ENCODE results near the gene LINC01488. TPM values are rescaled to one million over a fixed set of nuclear protein-coding genes. Genes with fewer than 3 reads are reported as not detected.

Gene LINC01488
- total and polyA plus RNA-seq, 7 donors, result 0.36 TPM; not detected in 6

DNA sequence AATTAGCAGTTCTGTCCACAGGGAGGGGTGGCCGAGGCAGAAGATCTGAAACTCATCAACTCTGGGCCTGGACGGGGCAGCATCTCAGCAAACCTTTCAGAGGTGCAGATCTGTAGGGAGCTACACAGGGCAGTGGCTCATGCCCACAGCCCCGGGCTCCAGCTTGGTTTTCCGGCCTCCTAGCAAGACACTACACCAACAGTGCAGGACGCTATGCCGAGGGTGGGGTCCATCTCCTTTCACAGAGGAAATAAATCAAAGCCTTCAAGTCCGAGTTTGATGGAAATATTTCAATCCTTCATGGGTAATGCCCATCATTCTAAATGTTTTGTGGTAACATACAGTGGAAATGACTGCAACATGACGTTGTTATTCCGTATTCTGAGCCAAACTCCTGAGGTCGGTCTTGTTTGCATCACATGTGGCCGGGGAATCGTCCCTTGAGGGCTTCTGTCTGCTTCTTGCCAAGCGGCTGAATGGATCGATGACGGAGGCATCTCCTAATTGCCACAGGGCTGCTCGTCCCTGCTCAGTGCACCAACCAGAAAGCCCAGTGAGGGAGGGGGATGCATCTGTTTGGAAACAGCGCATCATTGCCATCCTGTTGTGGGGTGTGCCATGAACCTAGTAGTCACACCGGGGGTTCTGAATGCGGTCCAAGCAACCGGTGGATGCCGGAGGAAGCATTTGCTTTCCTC lies 30.0 kb downstream of the LINC01488 start:
- DNase-seq, result peak; percentile 57
- Histone ChIP-seq H3K36me3 (no peaks in the 10 kb centered on the region), H3K27ac (no peak overlapping the region), H3K9me3 (no peaks in the 10 kb centered on the region), H3K4me1 (no peaks in the 10 kb centered on the region), H3K27me3 (no peaks in the 10 kb centered on the region), H3K4me3 (no peak overlapping the region)
- TF ChIP-seq POLR2AphosphoS5 (IDR thresholded peaks at IDR 0.05) (no peak), EP300 (IDR thresholded peaks at IDR 0.05) (no peak), POLR2A (IDR thresholded peaks at IDR 0.05) (no peak)
- TF ChIP-seq, protein P1, sequence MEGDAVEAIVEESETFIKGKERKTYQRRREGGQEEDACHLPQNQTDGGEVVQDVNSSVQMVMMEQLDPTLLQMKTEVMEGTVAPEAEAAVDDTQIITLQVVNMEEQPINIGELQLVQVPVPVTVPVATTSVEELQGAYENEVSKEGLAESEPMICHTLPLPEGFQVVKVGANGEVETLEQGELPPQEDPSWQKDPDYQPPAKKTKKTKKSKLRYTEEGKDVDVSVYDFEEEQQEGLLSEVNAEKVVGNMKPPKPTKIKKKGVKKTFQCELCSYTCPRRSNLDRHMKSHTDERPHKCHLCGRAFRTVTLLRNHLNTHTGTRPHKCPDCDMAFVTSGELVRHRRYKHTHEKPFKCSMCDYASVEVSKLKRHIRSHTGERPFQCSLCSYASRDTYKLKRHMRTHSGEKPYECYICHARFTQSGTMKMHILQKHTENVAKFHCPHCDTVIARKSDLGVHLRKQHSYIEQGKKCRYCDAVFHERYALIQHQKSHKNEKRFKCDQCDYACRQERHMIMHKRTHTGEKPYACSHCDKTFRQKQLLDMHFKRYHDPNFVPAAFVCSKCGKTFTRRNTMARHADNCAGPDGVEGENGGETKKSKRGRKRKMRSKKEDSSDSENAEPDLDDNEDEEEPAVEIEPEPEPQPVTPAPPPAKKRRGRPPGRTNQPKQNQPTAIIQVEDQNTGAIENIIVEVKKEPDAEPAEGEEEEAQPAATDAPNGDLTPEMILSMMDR (IDR thresholded peaks at IDR 0.05), result no peak
- intact Hi-C loops (cut with DNase I), result no loop called here
- 87 to 93% methylated on average over 21 of the region's 21 CpGs for WGBS, 2 donors

DNA sequence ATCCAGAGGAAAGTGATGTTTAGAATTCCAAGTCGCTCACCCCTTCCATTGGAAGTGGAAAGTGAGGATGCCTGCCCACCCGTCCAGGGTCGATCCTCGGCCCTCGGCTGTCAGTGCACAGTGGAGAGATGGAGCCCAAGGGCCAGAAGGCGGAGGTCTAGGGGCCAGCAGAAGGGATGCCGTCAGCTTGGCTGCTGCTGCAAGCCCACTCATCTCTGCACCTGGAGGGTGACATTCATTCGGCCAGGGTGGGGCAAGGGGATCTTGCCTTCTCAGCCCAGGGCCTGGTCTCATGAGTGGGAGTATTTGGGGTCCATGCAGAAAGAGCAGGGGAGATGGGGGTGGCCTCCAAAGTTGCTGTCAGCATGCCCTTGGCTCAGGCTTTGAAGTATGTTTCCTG lies 30.7 kb downstream of the LINC01488 start:
- no peak for DNase-seq
- 94 to 96% methylated on average over 8 of the region's 8 CpGs for WGBS, 2 donors
- Histone ChIP-seq H3K4me1 (no peaks in the 10 kb centered on the region), H3K27me3 (no peaks in the 10 kb centered on the region), H3K4me3 (no peak overlapping the region), H3K36me3 (no peaks in the 10 kb centered on the region), H3K27ac (no peak overlapping the region), H3K9me3 (no peaks in the 10 kb centered on the region)
- intact Hi-C loops (cut with DNase I), result no loop called here
- TF ChIP-seq POLR2AphosphoS5 (IDR thresholded peaks at IDR 0.05) (no peak), POLR2A (IDR thresholded peaks at IDR 0.05) (no peak), EP300 (IDR thresholded peaks at IDR 0.05) (no peak)
- TF ChIP-seq, protein P1 (IDR thresholded peaks at IDR 0.05), result no peak

DNA sequence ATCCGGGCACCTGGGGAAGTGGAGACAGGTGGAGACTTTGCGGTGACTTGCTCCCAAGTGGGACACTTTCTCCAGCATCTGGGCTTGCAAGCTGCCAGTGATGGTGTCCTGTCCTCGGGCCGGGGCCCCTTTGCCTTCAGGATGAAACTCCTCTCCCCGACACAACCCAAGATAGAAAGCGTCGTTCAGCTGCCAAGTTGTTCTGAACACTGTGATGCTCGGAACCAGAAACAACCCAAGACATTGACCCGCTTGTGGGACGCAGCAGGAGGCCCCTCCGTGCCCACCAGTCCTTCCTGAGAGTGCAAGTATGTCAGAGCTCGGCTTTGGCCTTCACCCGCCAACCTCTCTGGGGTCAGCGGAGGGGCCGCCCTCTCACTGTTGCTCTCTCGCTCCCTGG lies 31.3 kb downstream of the LINC01488 start:
- Histone ChIP-seq H3K4me3 (no peak overlapping the region), H3K27me3 (no peaks in the 10 kb centered on the region), H3K27ac (no peak overlapping the region), H3K36me3 (no peaks in the 10 kb centered on the region), H3K9me3 (no peaks in the 10 kb centered on the region), H3K4me1 (no peaks in the 10 kb centered on the region)
- TF ChIP-seq, protein P1 (IDR thresholded peaks at IDR 0.05), result no peak
- TF ChIP-seq EP300 (IDR thresholded peaks at IDR 0.05), result no peak
- TF ChIP-seq POLR2A (IDR thresholded peaks at IDR 0.05), result no peak
- no peak for TF ChIP-seq POLR2AphosphoS5 (IDR thresholded peaks at IDR 0.05)
- intact Hi-C loops (cut with DNase I), result no loop called here
- no peak for DNase-seq
- 85 to 95% methylated on average over 16 of the region's 16 CpGs for WGBS, 2 donors

DNA sequence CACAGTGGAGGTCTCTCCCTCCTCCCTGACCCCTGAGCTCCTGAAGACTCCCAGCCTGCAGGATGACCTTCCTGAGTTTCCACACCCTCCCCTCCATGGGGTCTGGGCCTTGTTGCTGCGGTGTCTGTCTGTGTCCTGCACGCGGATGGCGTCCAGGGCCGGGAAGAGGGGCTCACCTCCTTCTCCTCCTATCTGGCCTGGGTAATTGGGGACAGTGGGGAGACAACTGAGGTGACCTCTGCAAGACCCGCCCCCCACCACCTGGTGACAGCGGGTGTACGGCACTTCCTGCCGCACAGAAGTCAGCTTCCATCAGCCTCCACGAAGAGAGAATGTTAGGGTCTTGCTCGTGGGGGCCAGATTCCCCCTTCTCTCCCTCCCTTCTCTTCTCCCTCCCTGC lies 31.7 kb downstream of the LINC01488 start:
- peak; percentile 32 for DNase-seq
- Histone ChIP-seq H3K9me3 (no peaks in the 10 kb centered on the region), H3K27ac (no peak overlapping the region), H3K4me3 (no peak overlapping the region), H3K27me3 (no peaks in the 10 kb centered on the region), H3K4me1 (no peaks in the 10 kb centered on the region), H3K36me3 (no peaks in the 10 kb centered on the region)
- 89 to 93% methylated on average over 11 of the region's 11 CpGs for WGBS, 2 donors
- intact Hi-C loops (cut with DNase I), result no loop called here
- no peak for TF ChIP-seq POLR2AphosphoS5 (IDR thresholded peaks at IDR 0.05)
- TF ChIP-seq, protein P1 (IDR thresholded peaks at IDR 0.05), result no peak
- no peak for TF ChIP-seq EP300 (IDR thresholded peaks at IDR 0.05)
- TF ChIP-seq POLR2A (IDR thresholded peaks at IDR 0.05), result no peak

Data from sigmoid colon (tissue), 7 donors.